Body of pancreas (tissue), 4 donors: ENCODE measurements around the gene SLC9A6. TPM values are rescaled to one million over a fixed set of nuclear protein-coding genes. Genes with fewer than 3 reads are reported as not detected.

Experiments
- ATAC-seq: fragments of 150-250 bp; one replicate; pipeline ENCODE4 v1.9.1; 2016
- DNase-seq, 4 donors: peaks; one replicate each; pipeline ENCODE4 v3.0.0-alpha.2; 2019
- H3K27ac ChIP-seq, 4 donors: fragments of 200-600 bp; sonication (generic); 1 replicate in 3 of 4; 2 replicates in 1 of 4; pipeline versions ENCODE4 v1.5.1 to v1.6.1; 2016 to 2019; ENCODE audit warnings: mild to moderate bottlenecking in 1 of 4, mixed read lengths in 1 of 4, moderate library complexity in 1 of 4
- H3K27me3 ChIP-seq, 2 donors: fragments of 200-600 bp; sonication (generic); one replicate each; pipeline ENCODE4 v1.6.0; 2016; ENCODE audit warnings: mild to moderate bottlenecking in 1 of 2
- H3K36me3 ChIP-seq, 2 donors: fragments of 200-600 bp; sonication (generic); replicated peaks in 1 of 2; 2 replicates each; pipeline ENCODE4 v1.5.1; 2016; ENCODE audit warnings: low read depth in 2 of 2; ENCODE audit not compliant: insufficient read depth in 1 of 2
- H3K4me1 ChIP-seq: fragments of 200-600 bp; sonication (generic); one replicate; pipeline ENCODE4 v1.6.0; 2016
- H3K4me3 ChIP-seq, 2 donors: fragments of 200-600 bp; sonication (generic); 1 replicate in 1 of 2; 2 replicates in 1 of 2; pipeline ENCODE4 v1.5.1; 2016 to 2019
- H3K9me3 ChIP-seq, 3 donors: fragments of 200-600 bp; sonication (generic); 1 replicate in 2 of 3; 2 replicates in 1 of 3; pipeline ENCODE4 v1.5.1; 2016
- POLR2A ChIP-seq, 3 donors: fragments of 450-650 bp; IDR thresholded peaks; one replicate each; pipeline ENCODE4 v1.6.1; 2016; ENCODE audit warnings: antibody characterized with exemption in 3 of 3, mild to moderate bottlenecking in 2 of 3
- WGBS, 2 donors: methylation state at CpG; one replicate each; pipeline ENCODE4 v1.1.5; 2017; 5-methylcytosine and 5-hydroxymethylcytosine counted together
- intact Hi-C: fragments of 100-400 bp; cut with DNase I; formaldehyde crosslinking; loops from one replicate; pipeline ENCODE4 v1.15.1; 2023
- total RNA-seq, 2 donors: library from RNA; depleted of rRNA; stranded (reverse); fragments of >200 nt; gene quantifications; one replicate each; pipeline ENCODE4 v1.1.0, GENCODE V29; 2016
- TF ChIP-seq, protein P1 (sequence below), 7 experiments: fragments of 450-650 bp in 4 of 7; fragments of 200-600 bp in 3 of 7; sonication (generic) in 3 of 7; IDR thresholded peaks; one replicate each; pipeline ENCODE4 v1.5.1; 2016 to 2019; ENCODE audit warnings: antibody characterized with exemption in 7 of 7

Gene SLC9A6
- total RNA-seq, 2 donors from 2014 or later, result 1.6 to 6.2 TPM

DNA sequence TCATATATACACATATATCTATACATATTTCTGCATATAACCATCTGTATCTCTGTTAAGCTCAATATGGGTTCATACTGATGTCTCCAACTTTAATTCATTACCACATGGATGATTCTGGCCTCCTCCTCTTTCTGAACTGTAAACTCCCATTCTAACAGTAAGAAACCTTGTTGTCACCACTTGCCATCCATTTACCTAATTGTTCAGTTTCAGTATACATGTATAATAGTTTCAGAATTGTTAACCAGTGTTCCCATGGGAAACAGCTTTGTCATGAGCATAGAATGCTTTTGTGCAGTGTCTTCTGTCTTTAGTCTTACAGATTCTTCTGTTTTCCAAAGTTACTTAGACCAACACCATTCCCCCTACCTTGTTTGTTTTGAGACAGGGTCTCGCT lies 35.9 kb downstream of the SLC9A6 start:
- intact Hi-C loops, result no loop called here
- 100% methylated on average over 1 of the region's 1 CpG for WGBS, 2 donors
- Histone ChIP-seq H3K27ac (no peak overlapping the region), H3K9me3 (no peaks in the 10 kb centered on the region), H3K36me3 (no peaks in the 10 kb centered on the region), H3K4me1 (no peaks in the 10 kb centered on the region), H3K27me3 (no peaks in the 10 kb centered on the region), H3K4me3 (no peak overlapping the region)
- TF ChIP-seq POLR2A (IDR thresholded peaks at IDR 0.05), result no peak
- TF ChIP-seq, protein P1, sequence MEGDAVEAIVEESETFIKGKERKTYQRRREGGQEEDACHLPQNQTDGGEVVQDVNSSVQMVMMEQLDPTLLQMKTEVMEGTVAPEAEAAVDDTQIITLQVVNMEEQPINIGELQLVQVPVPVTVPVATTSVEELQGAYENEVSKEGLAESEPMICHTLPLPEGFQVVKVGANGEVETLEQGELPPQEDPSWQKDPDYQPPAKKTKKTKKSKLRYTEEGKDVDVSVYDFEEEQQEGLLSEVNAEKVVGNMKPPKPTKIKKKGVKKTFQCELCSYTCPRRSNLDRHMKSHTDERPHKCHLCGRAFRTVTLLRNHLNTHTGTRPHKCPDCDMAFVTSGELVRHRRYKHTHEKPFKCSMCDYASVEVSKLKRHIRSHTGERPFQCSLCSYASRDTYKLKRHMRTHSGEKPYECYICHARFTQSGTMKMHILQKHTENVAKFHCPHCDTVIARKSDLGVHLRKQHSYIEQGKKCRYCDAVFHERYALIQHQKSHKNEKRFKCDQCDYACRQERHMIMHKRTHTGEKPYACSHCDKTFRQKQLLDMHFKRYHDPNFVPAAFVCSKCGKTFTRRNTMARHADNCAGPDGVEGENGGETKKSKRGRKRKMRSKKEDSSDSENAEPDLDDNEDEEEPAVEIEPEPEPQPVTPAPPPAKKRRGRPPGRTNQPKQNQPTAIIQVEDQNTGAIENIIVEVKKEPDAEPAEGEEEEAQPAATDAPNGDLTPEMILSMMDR (IDR thresholded peaks at IDR 0.05), result no peak
- ATAC-seq (no peak), DNase-seq (no peak)

DNA sequence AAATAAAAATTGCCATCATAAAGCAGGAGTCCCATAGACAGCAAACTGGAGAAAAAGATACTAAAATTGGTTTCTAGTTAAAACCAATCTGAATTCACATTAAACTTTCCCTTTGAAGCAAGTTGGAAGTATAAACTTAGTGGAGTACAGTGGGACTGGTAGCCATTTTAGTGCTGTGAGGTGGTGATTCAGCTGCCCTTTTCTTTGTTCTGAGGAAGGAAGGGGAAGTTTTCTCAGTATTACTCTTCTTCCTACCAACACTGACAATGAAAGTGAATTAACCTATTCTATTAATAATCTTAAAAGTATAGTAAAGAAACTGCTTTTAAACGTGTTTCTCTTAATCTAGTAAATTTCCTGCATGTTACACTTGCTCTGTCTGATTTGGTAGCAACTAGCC lies 36.7 kb downstream of the SLC9A6 start:
- WGBS, 2 donors, result 44 to 67% methylated on average over 1 of the region's 1 CpG
- H3K36me3 ChIP-seq, result no peaks in the 10 kb centered on the region
- no peak for ATAC-seq

DNA sequence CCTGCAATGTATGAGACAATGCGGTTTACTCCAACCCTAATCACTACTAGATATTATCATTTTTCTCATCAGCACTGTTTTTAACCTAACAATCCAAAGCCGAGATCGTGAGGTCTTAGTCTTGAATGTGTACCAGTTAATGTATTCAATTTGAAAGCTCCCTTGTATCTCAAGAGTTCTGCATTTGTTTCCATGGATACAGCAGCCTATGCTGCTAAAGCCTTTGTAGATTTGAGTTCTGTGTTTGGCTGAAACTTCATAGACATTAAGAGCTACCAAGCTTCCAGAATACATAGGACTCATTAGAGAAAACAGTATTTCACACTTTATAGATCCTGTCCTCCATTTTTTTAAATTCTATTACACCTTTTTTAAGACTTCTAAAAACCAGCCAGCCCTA lies 39.9 kb downstream of the SLC9A6 start:
- ATAC-seq (no peak), DNase-seq (no peak)
- H3K27ac ChIP-seq, result no peak overlapping the region
- no peak for TF ChIP-seq POLR2A (IDR thresholded peaks at IDR 0.05)
- TF ChIP-seq, protein P1 (IDR thresholded peaks at IDR 0.05), result no peak
- H3K4me1 ChIP-seq, result no peaks in the 10 kb centered on the region
- H3K27me3 ChIP-seq, result no peaks in the 10 kb centered on the region
- intact Hi-C loops, result no loop called here
- 87 to 90% methylated on average over 3 of the region's 3 CpGs for WGBS, 2 donors
- no peaks in the 10 kb centered on the region for H3K36me3 ChIP-seq
- no peak overlapping the region for H3K4me3 ChIP-seq
- H3K9me3 ChIP-seq, result no peaks in the 10 kb centered on the region

More for the DNA sequence above, 36.7 kb downstream of the SLC9A6 start:
- no peak for DNase-seq
- TF ChIP-seq, protein P1 (IDR thresholded peaks at IDR 0.05), result no peak
- TF ChIP-seq POLR2A (IDR thresholded peaks at IDR 0.05), result no peak
- Histone ChIP-seq H3K4me3 (no peak overlapping the region), H3K27me3 (no peaks in the 10 kb centered on the region), H3K27ac (no peak overlapping the region), H3K4me1 (no peaks in the 10 kb centered on the region), H3K9me3 (no peaks in the 10 kb centered on the region)
- intact Hi-C loops, result no loop called here

DNA sequence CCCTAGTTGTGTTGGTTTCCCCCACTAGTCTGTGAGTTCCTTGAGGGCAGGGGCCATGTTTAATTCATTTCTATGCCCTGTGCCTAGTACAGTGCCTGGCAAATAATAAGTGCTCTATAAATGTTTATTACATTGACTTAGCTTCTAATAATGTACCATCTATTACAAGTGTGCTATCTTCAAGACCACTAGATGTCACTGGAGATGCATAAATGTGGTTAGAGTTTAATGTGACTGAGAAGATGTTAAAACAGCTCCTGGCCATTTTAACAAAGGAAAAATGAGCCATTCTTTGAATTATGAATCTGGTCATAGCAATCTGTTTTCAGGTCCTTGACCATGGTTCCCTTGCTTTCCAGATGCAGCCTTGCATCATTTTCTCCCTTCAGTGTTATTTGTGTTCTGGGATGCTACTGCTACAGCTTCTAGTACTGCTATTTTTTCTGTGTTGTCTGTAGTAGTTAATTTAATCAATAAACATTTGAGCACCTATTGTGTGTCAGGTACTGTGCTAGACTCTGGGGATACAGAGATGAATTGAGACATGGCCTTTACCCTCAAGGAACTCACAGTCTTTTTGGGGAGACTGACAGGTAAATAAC lies 43.2 kb downstream of the SLC9A6 start:
- no peak overlapping the region for H3K4me3 ChIP-seq
- DNase-seq (no peak), ATAC-seq (no peak)
- no peak overlapping the region for H3K27ac ChIP-seq
- TF ChIP-seq, protein P1 (IDR thresholded peaks at IDR 0.05), result peak; percentile 15 to 69 (median 45)
- TF ChIP-seq POLR2A (IDR thresholded peaks at IDR 0.05), result no peak
- H3K9me3 ChIP-seq, result no peaks in the 10 kb centered on the region
- H3K4me1 ChIP-seq, result no peaks in the 10 kb centered on the region
- H3K36me3 ChIP-seq, result no peaks in the 10 kb centered on the region
- no peaks in the 10 kb centered on the region for H3K27me3 ChIP-seq
- intact Hi-C loops, result no loop called here

DNA sequence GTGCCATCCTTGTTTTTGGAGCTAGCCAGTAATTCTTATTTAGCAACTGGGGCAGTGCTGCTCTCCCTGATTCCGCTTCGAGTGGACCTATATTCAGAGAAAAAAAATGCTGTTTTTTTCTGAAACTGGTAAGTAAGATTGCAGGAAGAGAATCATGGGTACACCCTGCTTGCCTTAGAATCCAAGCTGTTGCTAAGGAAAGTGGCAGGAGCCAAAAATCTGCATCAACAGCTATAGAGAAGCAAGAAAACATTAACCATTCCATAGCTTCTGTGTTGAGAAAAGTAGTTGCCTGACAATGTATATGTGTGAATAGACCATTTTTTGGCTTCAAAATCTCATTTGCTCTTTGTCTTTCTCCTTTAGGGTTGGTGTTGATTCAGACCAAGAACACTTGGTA lies 44.5 kb downstream of the SLC9A6 start:
- no peak overlapping the region for H3K27ac ChIP-seq

More for the DNA sequence above, 44.5 kb downstream of the SLC9A6 start:
- intact Hi-C loops, result no loop called here
- 60 to 95% methylated on average over 2 of the region's 2 CpGs for WGBS, 2 donors
- TF ChIP-seq POLR2A (IDR thresholded peaks at IDR 0.05), result no peak
- TF ChIP-seq, protein P1 (IDR thresholded peaks at IDR 0.05), result no peak
- ATAC-seq (no peak), DNase-seq (no peak)
- no peaks in the 10 kb centered on the region for H3K27me3 ChIP-seq
- no peaks in the 10 kb centered on the region for H3K36me3 ChIP-seq
- no peak overlapping the region for H3K4me3 ChIP-seq
- H3K9me3 ChIP-seq, result no peaks in the 10 kb centered on the region
- no peaks in the 10 kb centered on the region for H3K4me1 ChIP-seq
